GM18909 (cell line): ENCODE measurements around the gene BPIFB4.
"Not testable (repeated sequence)": the region's sequence is repeated elsewhere in the genome, so short reads cannot be mapped to it uniquely, and the experiment has no call there.

Experiments used
- ATAC-seq: cut with Tn5 transposase; IDR thresholded peaks from one replicate; pipeline ENCODE4 v1.9.1; 2021; ENCODE audit warnings: mild to moderate bottlenecking; ENCODE audit not compliant: unreplicated experiment, poor library complexity

Gene BPIFB4

DNA sequence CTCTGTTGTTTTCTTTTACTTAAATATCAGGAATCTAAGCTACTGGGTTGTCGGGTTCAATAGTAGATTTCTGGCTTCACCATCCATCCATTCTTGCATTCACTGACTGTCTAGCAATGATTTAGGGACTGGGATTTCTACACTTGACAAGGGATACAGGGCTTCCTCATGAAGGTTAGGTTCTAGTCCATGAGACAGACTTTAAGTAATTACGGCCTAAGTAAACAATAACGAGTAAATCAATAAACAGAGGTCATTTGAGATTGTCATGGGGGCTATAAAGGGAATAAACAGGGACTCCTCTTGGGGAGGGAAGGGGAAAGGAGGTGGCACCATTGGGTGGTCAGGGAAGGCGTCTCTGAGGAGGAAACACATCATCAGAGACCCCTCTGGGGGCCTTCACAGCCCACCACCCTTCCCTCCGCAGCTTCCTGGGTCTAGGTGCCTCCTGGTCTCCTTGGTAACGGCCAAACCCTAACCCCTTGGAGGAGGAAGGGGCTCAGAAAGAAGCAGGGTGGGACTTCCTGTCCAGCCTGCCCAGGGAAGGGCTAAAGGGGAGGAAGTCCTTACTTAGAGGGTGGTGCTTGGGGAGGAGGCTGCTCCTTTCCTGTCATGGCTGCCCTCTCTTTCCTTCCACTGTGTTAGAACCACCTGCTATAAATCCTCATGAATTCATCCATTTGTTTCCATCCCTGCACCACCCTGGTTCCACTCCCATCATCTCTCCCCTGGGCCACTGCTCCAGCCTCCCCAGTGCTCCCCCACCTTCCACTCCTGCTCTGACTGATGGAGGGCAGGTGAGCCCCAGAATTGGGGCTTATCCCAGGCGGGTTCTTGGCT lies 33.3 kb downstream of the BPIFB4 start:
- no peak for ATAC-seq

DNA sequence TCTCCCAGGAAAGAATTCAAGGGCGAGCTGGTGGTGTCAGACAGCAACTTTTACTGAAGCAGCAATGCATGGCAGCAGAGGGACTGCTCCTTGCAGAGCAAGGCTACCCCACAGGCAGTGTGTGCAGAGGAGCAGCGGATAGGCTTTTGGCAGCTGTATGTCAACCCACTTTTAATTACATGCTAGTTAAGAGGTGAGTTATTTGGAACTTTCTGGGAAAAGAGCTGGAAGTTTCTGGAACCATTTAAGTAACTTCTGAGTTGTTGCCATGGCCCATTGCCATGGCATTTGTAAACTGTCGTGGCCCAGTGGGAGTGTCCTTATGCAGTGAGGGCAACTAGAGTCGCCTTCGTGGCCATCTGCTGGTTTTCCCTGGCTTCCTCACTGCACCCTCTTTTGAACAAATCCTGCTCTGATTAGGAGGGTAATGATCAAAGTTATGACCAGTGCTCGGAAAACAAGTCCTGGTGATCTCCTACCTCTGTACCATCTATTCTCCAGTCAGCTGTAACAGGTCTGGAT lies 34.0 kb downstream of the BPIFB4 start:
- ATAC-seq, result no peak

DNA sequence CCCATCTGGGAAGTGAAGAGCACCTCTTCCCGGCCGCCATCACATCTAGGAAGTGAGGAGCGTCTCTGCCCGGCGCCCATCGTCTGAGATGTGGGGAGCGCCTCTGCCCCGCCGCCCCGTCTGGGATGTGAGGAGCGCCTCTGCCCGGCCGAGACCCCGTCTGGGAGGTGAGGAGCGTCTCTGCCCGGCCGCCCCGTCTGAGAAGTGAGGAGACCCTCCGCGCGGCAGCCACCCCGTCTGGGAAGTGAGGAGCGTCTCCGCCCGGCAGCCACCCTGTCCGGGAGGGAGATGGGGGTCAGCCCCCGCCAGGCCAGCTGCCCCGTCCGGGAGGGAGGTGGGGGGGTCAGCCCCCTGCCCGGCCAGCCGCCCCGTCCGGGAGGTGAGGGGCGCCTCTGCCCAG lies 36.1 kb downstream of the BPIFB4 start:
- not testable (repeated sequence) for ATAC-seq

DNA sequence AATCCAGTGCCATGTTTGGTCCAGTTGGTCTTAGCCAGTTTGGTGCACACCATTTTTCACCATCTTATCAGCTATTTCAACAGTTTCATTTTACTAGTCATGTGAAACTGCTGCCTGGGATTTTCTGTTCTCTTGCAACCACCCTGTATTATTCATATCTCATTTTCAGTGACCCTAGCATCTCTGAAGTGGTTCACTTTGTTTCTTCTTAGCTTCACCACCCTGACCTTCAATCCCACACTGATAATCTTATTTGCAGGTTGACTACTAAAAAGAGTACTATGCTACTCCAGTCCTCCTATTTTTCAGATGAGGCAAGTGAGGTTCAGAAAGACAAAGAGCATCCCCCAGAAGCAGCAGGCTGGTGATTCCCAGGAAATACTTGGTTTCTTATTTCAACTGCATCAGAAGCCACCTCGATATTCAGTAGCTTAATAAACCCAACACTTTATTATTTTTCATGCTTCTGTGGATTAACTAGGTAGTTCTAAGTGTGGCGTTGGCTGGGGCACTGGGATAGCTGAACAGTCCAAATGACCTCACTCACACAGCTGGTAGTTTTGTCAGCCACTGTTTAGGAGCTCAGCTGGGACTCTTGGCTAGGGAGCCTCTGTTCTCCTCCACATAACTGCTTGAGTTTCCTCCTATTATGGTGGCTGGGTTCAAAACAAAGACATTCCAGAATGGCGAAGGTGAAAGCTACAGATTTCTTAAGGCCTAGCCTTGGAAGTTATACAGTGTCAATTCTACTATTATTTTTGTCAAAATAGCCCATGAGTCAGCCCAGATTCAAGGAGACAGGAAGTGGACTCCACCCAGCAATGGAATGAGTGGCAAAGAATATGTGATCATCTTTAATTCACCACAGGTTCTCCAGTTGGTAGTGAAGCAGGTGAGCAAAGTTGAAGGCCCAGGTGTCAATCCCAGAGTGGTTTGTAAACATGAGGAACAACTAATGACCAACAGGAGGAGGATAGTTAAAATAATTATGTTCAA lies 40.6 kb downstream of the BPIFB4 start:
- ATAC-seq, result no peak

DNA sequence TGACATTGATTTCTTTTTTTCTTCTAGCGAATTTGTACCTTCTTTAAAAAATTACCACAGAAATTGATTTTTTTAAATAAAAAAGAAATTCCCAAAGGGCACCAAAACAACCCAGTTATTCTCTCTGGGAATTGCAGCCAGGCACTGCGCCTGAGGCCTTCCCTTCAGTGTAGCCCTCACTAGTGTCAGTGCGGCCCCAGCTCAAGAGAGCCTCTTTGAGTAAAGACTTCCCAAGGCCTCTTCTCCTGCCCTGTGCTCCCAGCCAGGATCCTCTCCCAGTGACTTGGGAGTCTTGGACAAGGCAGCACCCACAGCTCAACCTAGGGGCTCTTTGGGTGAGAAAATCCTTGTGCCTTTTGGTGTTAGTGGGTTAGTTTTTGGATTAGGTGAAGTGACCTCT lies 41.5 kb downstream of the BPIFB4 start:
- ATAC-seq, result no peak

DNA sequence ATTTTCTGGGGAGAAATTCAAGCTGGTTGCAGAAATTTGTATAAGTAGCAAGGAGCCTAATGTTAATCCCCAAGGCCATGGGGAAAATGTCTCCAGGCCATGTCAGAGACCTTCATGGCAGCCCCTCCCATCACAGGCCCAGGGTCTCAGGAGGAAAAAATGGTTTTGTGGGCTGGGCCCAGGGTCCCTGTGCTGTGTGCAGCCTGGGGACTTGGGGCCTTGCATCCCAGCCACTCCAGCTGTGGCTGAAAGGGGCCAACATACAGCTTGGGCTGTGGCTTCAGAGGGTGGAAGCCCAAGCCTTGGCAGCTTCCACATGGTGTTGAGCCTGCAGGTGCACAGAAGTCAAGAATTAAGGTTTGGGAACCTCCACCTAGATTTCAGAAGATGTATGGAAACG lies 42.9 kb downstream of the BPIFB4 start:
- not testable (repeated sequence) for ATAC-seq

DNA sequence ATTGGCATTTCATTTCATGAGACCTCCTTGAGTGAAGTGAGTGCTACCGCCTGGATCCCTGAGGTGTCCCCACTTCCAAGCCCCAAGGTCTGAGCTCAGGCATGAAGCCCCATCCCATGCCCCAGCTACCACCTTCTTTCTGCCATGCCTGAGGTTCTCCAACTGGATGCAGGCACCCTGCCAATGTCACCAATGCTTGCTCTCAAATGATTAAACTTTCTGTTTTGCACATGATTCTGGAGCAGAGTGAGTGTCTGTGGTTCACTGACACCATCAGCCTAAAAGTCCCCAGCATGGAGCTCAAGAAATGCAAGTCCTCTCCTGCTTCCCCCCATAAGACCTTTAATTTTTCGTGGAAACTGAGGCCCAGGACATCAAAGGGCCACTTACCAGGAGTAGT lies 44.8 kb downstream of the BPIFB4 start:
- no peak for ATAC-seq

DNA sequence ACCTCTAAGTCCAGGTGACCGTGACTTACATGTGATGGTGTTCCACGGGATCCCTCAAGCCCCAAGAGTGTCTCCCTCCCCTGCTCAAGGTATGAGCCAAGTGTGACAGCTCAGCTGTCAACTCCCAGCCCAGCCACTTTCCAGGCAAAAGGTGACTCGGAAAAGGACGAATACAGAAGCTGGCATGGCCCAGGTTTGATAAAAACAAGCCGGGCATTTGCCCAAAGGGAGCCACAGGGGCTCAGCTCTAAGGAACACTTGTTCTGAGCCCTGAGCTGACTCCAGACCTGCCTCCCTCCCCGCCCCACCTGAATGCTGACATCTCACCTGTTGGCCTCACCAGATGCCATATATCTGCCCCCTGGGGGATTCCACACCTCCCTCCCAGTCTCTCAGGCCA lies 45.6 kb downstream of the BPIFB4 start:
- no peak for ATAC-seq

DNA sequence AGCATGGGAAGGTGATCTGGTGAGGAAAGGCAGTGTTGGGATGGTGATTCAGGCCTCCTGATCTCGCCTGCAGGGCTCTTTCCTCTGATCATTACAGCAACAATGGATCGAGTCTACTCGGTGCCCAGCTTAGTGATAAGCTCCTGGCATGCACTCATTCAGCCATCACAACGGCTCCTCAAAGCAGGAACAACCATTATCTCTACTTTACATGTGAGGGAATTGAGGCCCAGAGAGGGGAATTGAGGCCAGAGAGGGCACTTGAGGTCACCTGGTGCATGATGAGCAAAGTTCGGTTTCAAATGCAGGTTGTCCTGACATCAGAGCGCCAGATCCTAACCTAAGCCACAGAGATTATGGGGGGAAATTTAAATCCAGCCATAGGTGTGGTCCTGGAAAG lies 46.5 kb downstream of the BPIFB4 start:
- no peak for ATAC-seq

DNA sequence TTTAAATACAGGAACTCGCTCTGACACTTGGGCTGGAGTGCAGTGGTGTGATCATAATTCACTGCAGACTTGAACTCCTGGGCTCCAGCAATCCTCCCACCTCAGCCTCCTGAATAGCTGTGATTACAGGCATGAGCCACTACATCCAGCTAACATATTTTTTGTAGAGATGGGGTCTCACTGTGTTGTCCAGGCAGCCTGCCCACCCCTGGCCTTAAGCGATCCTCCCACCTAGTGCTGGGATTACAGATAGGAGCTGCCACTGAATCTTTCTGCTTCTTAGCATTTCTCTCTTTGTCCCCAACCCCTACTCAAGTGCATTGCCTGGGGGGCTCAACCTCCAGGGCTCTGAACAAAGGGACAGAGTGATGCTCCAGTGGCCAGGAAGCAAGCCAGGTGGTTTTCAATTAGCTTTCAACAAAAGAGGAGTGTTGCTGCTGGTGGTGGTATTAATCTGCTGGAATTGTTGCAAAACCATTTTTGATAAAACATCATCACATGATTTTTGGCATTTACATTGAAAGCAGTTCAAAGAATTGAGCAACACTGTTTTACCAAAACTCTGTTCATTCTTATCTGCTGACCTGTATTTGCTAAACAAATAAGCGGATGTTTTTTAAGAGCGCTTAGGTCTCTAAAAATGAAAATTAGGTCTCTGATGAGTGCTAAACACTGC lies 48.1 kb downstream of the BPIFB4 start:
- ATAC-seq, result no peak

DNA sequence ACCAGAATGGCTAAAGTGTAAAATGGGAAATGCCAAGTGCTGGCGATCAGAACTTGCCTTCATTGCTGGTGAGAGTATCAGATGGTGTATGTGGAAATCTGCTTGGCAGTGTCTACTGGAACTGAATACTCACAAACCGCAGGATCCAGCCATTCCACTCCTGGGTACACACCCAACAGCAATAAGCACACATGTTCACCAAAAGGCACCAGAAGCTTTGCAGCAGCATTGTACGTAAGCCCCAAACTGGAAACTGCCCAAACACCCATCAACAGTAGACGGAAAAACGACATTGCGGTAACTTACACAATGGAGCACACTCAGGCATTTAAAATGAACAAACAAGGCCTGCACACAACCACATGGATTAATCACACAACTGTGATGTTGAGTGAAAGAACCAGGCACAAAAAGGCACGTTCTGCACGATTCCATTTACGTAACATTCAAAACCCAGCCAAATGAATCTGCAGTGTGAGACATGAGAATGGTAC lies 51.2 kb downstream of the BPIFB4 start:
- no peak for ATAC-seq

DNA sequence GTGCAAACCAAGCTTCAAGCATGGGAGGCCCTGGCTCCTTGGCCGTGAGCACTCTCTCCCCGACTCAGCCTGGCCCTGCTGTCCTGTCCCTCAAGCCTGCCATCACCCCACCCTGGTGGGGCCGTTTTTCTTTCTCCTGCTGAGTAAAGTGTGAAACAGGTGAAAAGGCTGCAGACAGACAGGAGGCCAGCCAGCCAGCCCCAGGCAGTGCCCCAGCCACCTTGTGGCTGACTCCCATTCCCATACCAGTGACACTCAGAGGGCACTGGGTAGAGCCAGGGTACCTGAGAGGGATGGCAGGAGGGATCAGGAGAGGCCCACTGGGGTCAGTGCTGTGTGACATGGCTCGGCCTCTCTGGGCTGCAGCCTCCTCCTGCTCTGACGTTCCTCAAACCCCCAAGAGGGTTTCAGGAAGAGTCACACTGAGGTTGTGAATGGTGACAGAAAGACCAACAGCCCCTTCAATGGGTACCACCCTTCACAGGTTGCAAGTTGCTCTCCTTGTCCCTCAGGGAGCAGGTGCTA lies 52.6 kb downstream of the BPIFB4 start:
- ATAC-seq, result no peak

DNA sequence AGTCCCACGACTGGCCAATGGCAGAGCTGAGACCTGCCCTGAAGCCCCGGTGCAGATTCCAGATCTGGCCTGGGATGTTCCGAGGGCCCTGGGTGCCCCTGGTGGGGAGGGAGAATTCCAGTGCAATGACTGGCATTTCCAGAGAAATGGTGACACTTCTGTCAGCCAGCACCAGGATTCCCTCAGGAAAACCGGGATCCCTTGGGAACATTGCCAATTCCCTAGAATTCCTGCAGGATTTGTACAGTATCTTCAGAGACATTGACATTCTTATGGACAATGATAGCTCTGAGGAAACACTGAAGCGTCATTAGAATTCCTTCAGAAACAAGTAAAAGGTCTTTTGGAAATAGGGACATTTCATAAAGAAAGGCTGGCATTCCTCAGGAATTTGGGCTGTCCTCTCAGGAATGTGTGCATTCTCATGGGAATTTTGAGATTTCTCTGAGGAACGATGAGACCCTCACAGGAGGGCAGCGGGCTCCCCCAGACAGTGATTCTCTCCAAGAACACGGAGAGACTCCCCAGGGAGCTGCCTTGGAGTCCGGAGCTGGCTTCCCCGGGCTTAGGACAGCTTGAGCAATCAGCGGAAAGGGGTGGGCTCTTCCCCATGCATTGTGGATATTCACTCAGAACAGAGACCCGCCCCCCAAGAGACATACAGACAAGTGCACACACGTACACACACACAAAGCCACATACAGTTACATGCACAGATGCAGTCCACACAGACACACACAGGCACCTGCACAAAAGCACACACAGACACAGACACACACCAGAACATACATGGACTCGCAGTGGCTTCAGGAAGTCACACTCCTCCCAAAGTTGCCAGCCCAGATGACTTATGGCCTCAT lies 53.3 kb downstream of the BPIFB4 start:
- ATAC-seq, result no peak

DNA sequence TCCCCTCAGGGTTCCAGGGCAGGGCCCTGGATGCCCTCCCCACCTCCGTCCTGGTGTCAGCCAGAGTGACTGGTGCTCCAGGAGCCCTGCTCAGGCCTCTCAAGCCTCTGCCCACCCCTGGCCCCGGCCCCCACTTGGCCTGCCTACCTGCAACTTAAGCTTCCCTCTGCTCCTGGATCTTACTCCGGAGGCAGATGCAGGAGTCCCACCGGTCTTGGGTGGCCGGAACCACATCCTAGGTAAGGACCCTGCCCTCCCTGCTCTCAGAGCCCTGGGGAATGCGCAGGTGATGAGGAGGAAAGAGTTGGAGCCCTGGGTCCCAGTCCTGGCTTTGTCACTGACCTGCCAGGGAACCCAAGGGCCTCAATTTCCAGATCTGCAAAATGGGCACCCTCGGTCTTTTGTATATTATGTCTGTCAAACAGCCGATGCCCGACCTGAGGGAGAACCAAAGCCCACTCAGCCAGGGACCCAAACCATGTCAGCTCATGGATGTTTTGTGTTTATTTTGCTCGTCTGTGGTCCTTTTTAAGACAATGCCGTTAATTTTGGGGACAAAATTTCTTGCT lies 54.0 kb downstream of the BPIFB4 start:
- ATAC-seq, result no peak

DNA sequence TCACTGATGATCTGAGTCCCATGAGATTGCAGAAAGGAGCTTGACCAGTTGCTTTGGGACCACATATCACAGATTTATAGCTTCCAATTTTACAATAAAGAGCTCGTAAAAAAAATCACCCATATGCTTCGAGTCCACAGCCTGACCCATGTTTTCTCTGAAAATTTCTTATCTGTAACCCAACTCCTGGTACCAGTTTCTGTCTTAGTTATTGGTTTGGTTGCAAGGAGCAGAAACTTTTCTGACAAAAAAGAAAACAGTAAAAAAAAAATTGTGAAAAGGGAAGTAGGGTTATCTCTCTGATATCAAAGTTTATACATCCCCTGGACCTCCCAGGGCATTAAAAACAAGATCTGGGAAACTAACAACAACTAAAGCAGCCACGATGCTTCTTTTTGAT lies 57.8 kb downstream of the BPIFB4 start:
- no peak for ATAC-seq

DNA sequence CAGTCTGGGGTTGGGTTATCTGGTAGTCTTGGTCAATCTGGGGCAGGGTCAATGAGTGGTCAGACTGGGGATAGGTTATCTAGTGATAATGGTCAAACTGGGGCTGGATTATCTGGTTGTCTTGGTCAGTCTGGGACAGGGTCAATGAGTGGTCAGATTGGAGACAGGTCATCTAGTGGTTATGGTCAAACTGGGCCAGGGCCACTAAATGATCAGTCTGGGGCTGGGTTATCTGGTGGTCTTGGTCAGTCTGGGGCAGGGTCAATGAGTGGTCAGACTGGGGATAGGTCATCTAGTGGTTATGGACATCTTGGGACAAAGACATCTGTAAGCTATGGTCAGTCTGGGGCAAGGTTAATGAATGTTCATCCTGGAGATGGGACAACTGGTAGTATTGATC lies 60.0 kb downstream of the BPIFB4 start:
- ATAC-seq, result no peak

DNA sequence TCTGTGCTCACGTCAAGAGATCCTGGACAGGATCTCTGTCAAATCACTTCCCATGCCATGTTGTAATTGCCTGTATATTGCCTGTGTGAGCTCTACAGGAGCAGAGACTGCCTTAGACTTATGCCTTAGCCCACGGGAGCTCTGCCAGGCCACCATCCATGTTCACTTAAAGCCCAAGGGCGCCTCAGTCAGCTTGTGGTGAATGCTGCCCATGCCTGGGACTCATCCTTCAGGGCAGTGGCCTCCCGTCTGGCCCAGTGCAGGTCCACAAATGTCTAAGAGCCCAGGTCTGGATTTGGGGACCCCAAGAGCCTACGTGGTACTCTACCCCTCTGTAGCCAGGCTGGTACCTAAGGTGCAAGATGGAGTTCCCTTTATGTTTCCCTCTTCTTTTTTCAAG lies 66.1 kb downstream of the BPIFB4 start:
- no peak for ATAC-seq

DNA sequence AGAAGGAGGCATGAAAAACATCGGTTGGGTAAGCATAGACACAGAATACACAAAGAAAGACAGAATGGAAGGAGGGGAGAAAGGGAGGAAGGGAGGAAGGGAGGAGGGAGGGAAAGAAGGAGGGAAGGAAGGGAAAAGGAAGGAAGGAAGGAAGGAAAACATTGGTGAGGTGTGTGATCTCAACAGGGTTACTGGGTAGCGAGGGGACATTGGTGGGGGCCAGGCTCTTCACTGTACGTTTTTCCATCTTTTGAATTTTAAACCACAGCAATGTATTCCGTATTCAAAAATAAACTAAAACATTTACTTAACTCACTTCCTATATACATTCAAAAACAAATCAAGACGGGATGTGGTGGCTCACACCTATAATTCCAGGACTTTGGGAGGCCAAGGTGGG lies 67.9 kb downstream of the BPIFB4 start:
- ATAC-seq, result no peak

DNA sequence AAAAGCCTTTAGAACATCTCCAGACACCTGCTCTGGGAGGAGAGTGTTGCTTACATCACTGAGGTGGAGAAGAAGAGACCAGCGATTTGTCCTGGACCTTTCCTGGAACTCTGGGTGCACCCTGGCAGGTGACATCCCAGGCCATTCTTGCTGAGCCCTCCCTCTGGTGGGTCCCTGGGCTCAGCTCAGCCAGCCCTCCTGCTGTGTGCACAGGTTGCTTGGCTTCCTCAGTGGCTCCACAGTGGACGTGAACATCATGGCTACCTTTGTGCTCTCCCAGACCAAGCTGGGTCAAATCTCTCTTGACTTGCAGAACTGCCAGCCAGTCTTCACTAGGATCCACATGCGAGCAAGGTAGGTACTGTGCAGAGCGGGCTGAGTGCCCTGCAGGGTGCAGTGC lies 68.6 kb downstream of the BPIFB4 start:
- no peak for ATAC-seq
